Heart right ventricle (tissue), 16 donors: ENCODE results near the gene CHD3. TPM values are rescaled to one million over a fixed set of nuclear protein-coding genes. Genes with fewer than 3 reads are reported as not detected.

ENCODE experiments used
- ATAC-seq, 8 donors: fragments of 200-7000 bp; cut with Tn5 transposase; one replicate each; pipeline ENCODE4 v1.9.1; 2020; ENCODE audit warnings: mild to moderate bottlenecking in 8 of 8, moderate library complexity in 8 of 8, moderate number of reproducible peaks in 1 of 8
- DNase-seq, 2 donors: peaks; one replicate each; pipeline ENCODE4 v3.0.0-alpha.2; 2020
- H3K27ac ChIP-seq, 10 donors: fragments of 200-600 bp; sonication (generic) in 2 of 10; one replicate each; pipeline versions ENCODE4 v1.5.0 to v1.8.0; 2020 to 2022; ENCODE audit warnings: mild to moderate bottlenecking in 3 of 10
- H3K27me3 ChIP-seq, 7 donors: fragments of 200-600 bp; one replicate each; pipeline ENCODE4 v1.8.0; 2021 to 2022; ENCODE audit warnings: mild to moderate bottlenecking in 2 of 7
- H3K36me3 ChIP-seq, 9 donors: fragments of 200-600 bp; sonication (generic) in 1 of 9; one replicate each; pipeline versions ENCODE4 v1.5.0 to v1.8.0; 2020 to 2022; ENCODE audit warnings: mild to moderate bottlenecking in 2 of 9
- H3K4me1 ChIP-seq, 9 donors: fragments of 200-600 bp; sonication (generic) in 1 of 9; one replicate each; pipeline versions ENCODE4 v1.5.0 to v1.8.0; 2020 to 2022; ENCODE audit warnings: mild to moderate bottlenecking in 4 of 9
- H3K4me3 ChIP-seq, 10 donors: fragments of 200-600 bp; sonication (generic) in 2 of 10; one replicate each; pipeline versions ENCODE4 v1.5.0 to v1.8.0; 2020 to 2022; ENCODE audit warnings: mild to moderate bottlenecking in 7 of 10, moderate library complexity in 2 of 10
- H3K9me3 ChIP-seq, 11 donors: fragments of 200-600 bp in 10 of 11; sonication (generic) in 2 of 11; one replicate each; pipeline versions ENCODE4 v1.5.0 to v1.8.0; 2013 to 2022; ENCODE audit warnings: mild to moderate bottlenecking in 2 of 11, control low read depth in 1 of 11, moderate library complexity in 1 of 11
- CTCF ChIP-seq, 9 donors: fragments of 200-600 bp; sonication (generic) in 2 of 9; IDR thresholded peaks; one replicate each; pipeline versions ENCODE4 v1.5.0 to v1.8.0; 2021 to 2022; ENCODE audit warnings: antibody characterized with exemption in 9 of 9, mild to moderate bottlenecking in 5 of 9, moderate library complexity in 1 of 9
- WGBS, 2 donors: extraction: QIAGEN DNeasy Blood & Tissue Kit; methylation state at CpG; one replicate each; pipeline ENCODE4 v1.1.7; 2013; ENCODE audit warnings: inconsistent platforms in 1 of 2; 5-methylcytosine and 5-hydroxymethylcytosine counted together
- intact Hi-C, 10 donors: fragments of 100-400 bp; cut with DNase I; formaldehyde crosslinking; loops; one replicate each; pipeline versions ENCODE4 v1.11.1 to v1.14.2; 2022
- long read RNA-seq, 3 donors: library from polyadenylated mRNA; unstranded; transcript quantifications; one replicate each; pipeline ENCODE4 v2.0.0, GENCODE V29; 2020 to 2021
- polyA plus RNA-seq, 2 donors: library from polyadenylated mRNA; stranded (reverse); fragments of 200-250 nt; gene quantifications; one replicate each; pipeline ENCODE4 v1.2.3, GENCODE V29; 2013
- total RNA-seq, 10 donors: library from RNA; stranded (reverse); fragmentation: NEBNext Ultra II Directional in 3 of 10; extraction: Animal tissue kit (Norgen Biotek cat#: 25700) in 3 of 10; gene quantifications; one replicate each; pipeline versions ENCODE4 v1.2.1 to v1.2.4, GENCODE V29; 2021 to 2023
- donor health status: Arrhythmogenic right ventricular cardiomyopathy.
- donor health status: ischemic (EF 13 %, LVEDD 7.1; RV severe dilation, severe dysfunction).
- donor health status: healthy with polysubstance abuse.
- donor health status: DM: no; HTN: yes; CAD: no.
- donor health status: DM: no; HTN: no; CAD: no.
- donor health status: ischemic (EF 25% LVEDD 6.9; RV normal size, moderate dysfunction).
- donor health status: ischemic (EF 25% LVEDD 5.7; RV mildly dilated, moderate dysfunction).
- donor health status: healthy.
- donor health status: DM: yes; HTN: yes; CAD: no.
- donor health status: Ischemic cardiomyopathy.
- donor health status: ischemic (EF 35%, LVEDD 5.7; RV mildly dilated, moderate dysfunction).
- donor health status: nonischemic (EF 11% LVEDD 7.7; RV severe dilation, severe dysfunction).
- donor health status: DM: yes; HTN: yes; CAD: no.
- donor health status: PGD.
- donor health status: ischemic (EF 29% LVEDD 5.4; RV normal size, mild dysfunction).
- donor health status: nonischemic (EF 23%, LVEDD 6.1; RV moderate dilation, normal function).

CHD3 gene
- total RNA-seq: 10 to 100 TPM in 5 of 10 donors, 1 to 10 TPM in 5; 8.2 to 22.0 (median 10.4) TPM
- polyA plus RNA-seq: 10 to 100 TPM; 13.7 to 29.0 TPM
- long read RNA-seq, donor 1, partial matches to known transcripts: 15 of 21 reads
- long read RNA-seq, donor 1, other reads (novel, unspliced or antisense): 4 of 21 reads
- long read RNA-seq, donor 2, partial matches to known transcripts: 8 of 14 reads
- long read RNA-seq, donor 2, other reads (novel, unspliced or antisense): 5 of 14 reads
- long read RNA-seq, donor 3, partial matches to known transcripts: 17 of 18 reads
- long read RNA-seq, donor 3, other reads (novel, unspliced or antisense): 1 of 18 reads

- H3K4me1 ChIP-seq: peaks cover 19 to 61% (median 49%) of the 10 kb centered on the region in 9 donors
- 26 to 38% methylated on average over 18 of the region's 18 CpGs for WGBS, 2 donors
- peak within 1 kb of the TSS; percentile 23 to 96 (median 78) for H3K4me3 ChIP-seq
- H3K9me3 ChIP-seq: no peaks in the 10 kb centered on the region
- no peak for TF ChIP-seq CTCF (IDR thresholded peaks at IDR 0.05)
- intact Hi-C loops: loop anchor here in 3 of 10 donors (2.0 to 5.0 kb wide), 5 partner anchors 26 to 66 kb away; partner anchors contain the start of genes CNTROB (in 1 of the 3), KDM6B (in 1 of the 3) and TRAPPC1 (in 1 of the 3)
- no peak for DNase-seq
- H3K36me3 ChIP-seq: peaks cover 0 to 38% (median 0%) of the 10 kb centered on the region in 9 donors
- peak in 7 of 8 donors; percentile 0 to 71 (median 28) for ATAC-seq
- H3K27ac ChIP-seq: peak within 1 kb of the TSS; percentile 72 to 98 (median 92)
- no peaks in the 10 kb centered on the region for H3K27me3 ChIP-seq
Measured at GRCh38 chr17:7888184-7888920, at the start of gene CHD3. TSS of gene CHD3 (plus strand) at chr17:7888789. CDS start at chr17:7889001, 212 bp downstream.

GRCh38 chr17:7839190-7839875 is 49.3 kb upstream of the CHD3 start:
- Histone ChIP-seq H3K27me3 (no peaks in the 10 kb centered on the region), H3K9me3 (no peaks in the 10 kb centered on the region), H3K4me1 (peaks cover 9 to 61% (median 54%) of the 10 kb centered on the region in 9 donors), H3K4me3 (peak overlapping the region in 1 of 10 donors; percentile 68), H3K36me3 (peaks cover 0 to 15% (median 0%) of the 10 kb centered on the region in 9 donors), H3K27ac (peak overlapping the region in 8 of 10 donors; percentile 33 to 100 (median 80))
- intact Hi-C loops: loop anchor here in 2 of 10 donors (10.0 kb wide), 2 partner anchors 95 to 315 kb away; partner anchors contain the start of gene PER1 (in 1 of the 2)
- WGBS, 2 donors: 63 to 66% methylated on average over 6 of the region's 6 CpGs
- ATAC-seq (no peak), DNase-seq (no peak)
- no peak for TF ChIP-seq CTCF (IDR thresholded peaks at IDR 0.05)

- intact Hi-C loops: loop anchor here in 3 of 10 donors (5.0 to 10.0 kb wide), 3 partner anchors 95 to 315 kb away; partner anchors contain the start of gene PER1 (in 3 of the 3)
- DNase-seq (no peak), ATAC-seq (no peak)
- Histone ChIP-seq H3K9me3 (no peaks in the 10 kb centered on the region), H3K27me3 (no peaks in the 10 kb centered on the region), H3K4me1 (peaks cover 9 to 62% (median 54%) of the 10 kb centered on the region in 9 donors), H3K27ac (peak overlapping the region in 5 of 10 donors; percentile 35 to 100 (median 96)), H3K4me3 (peak overlapping the region in 1 of 10 donors; percentile 68), H3K36me3 (peaks cover 0 to 15% (median 0%) of the 10 kb centered on the region in 9 donors)
- no peak for TF ChIP-seq CTCF (IDR thresholded peaks at IDR 0.05)
- 41 to 50% methylated on average over 2 of the region's 2 CpGs for WGBS, 2 donors
Measured at GRCh38 chr17:7839876-7840261, 48.7 kb upstream of the CHD3 start.
